ENCODE measurements around the gene ATP6V0A4. TPM values are rescaled to one million over a fixed set of nuclear protein-coding genes. Genes with fewer than 3 reads are reported as not detected.

The ATP6V0A4 gene
- total RNA-seq, 1 experiment from 2014 or later = not detected

- no peaks in the 10 kb centered on the region for H4K20me1 ChIP-seq (ENCODE audit: insufficient read depth)
- intact Hi-C loops (cut with micrococcal nuclease) = no loop called here
- no peak for ATAC-seq
- no TSS peak for BruUV-seq (replicated peaks)
- ChIA-PET RAD21 (ENCODE audit: low non-redundant PET in 1 of 2, low total read pairs in 2 of 2, uncharacterized antibody in 2 of 2, unreplicated experiment in 2 of 2) (no interaction called here), CTCF (no interaction called here), POLR2A (no interaction called here)
- no peak overlapping the region for H3K9ac ChIP-seq (ENCODE audit: low read length)
- no peak for DNase-seq (ENCODE audit: low read depth, low spot score)
- no peak overlapping the region for H2AFZ ChIP-seq (ENCODE audit: low read depth, low read length, poor library complexity, severe bottlenecking)
- no peaks in the 10 kb centered on the region for H3K27me3 ChIP-seq (ENCODE audit: insufficient read depth, low read length)
- no peaks in the 10 kb centered on the region for H3K9me3 ChIP-seq (ENCODE audit: control insufficient read depth in 1 of 2, insufficient read depth in 1 of 2, low read depth in 1 of 2, low read length in 2 of 2)
- H3K9me2 ChIP-seq (ENCODE audit: insufficient read depth) = no peaks in the 10 kb centered on the region
- no peaks in the 10 kb centered on the region for H3K36me3 ChIP-seq (ENCODE audit: control insufficient read depth in 1 of 2, insufficient read depth in 2 of 2, low read length in 2 of 2)
- H3K4me2 ChIP-seq (ENCODE audit: low read length) = no peak overlapping the region
- TF ChIP-seq YY1 (IDR thresholded peaks at IDR 0.05; ENCODE audit: extremely low read depth, insufficient replicate concordance, low read depth, low read length) (no peak), FOSL1 (IDR thresholded peaks at IDR 0.05; ENCODE audit: low read depth) (no peak), ZBTB33 (IDR thresholded peaks at IDR 0.05; ENCODE audit: extremely low read depth, insufficient replicate concordance, low read length) (no peak), CEBPB (IDR thresholded peaks at IDR 0.05; ENCODE audit: low read depth) (no peak), MAX (IDR thresholded peaks at IDR 0.05) (no peak), RAD21 (IDR thresholded peaks at IDR 0.05; ENCODE audit: low read depth) (no peak), SIN3A (IDR thresholded peaks at IDR 0.05; ENCODE audit: low read depth) (no peak), POLR2A (IDR thresholded peaks at IDR 0.05; ENCODE audit: borderline replicate concordance, extremely low read depth, insufficient read depth, insufficient read length) (no peak), ZFX (IDR thresholded peaks at IDR 0.05) (no peak), JUND (IDR thresholded peaks at IDR 0.05) (no peak), EGR1 (IDR thresholded peaks at IDR 0.05; ENCODE audit: low read depth) (no peak), ELF1 (IDR thresholded peaks at IDR 0.05; ENCODE audit: borderline replicate concordance, low read depth) (no peak), CTCF (IDR thresholded peaks at IDR 0.05 in 2 of 3, conservative IDR thresholded peaks at IDR 0.05 in 1 of 3; ENCODE audit: borderline replicate concordance in 1 of 3, insufficient read depth in 1 of 3, low read depth in 2 of 3, low read length in 2 of 3) (no peak), POLR2AphosphoS5 (IDR thresholded peaks at IDR 0.05; ENCODE audit: low read depth, low read length) (no peak)
- no peak overlapping the region for H3K4me3 ChIP-seq (replicated peaks in 1 of 2; ENCODE audit: low read depth in 1 of 2, low read length in 2 of 2)
- H3K27ac ChIP-seq (ENCODE audit: low read depth, low read length) = no peak overlapping the region
- no peaks in the 10 kb centered on the region for H3K79me2 ChIP-seq (ENCODE audit: insufficient read depth, low read length)
- H3K4me1 ChIP-seq (ENCODE audit: control insufficient read depth in 1 of 2, insufficient read depth in 2 of 2, low read length in 2 of 2) = peaks cover 6 to 23% of the 10 kb centered on the region in 2 experiments; a peak in 3 of 4 replicates
Observed at GRCh38 chr7:138756591-138757242, 41.3 kb downstream of the ATP6V0A4 start.
